HepG2 (cell line): ENCODE data around the gene LSM12. TPM values are rescaled to one million over a fixed set of nuclear protein-coding genes. Genes with fewer than 3 reads are reported as not detected.

Experiments
- ATAC-seq: fragments of 200-7000 bp; cut with Tn5 transposase; 3 replicates; pipeline ENCODE4 v1.9.1; 2020; ENCODE audit warnings: mild to moderate bottlenecking, moderate library complexity
- BruUV-seq: library from RNA; stranded (reverse); fragments of 400-500 nt; replicated peaks from 2 replicates; lab custom pipeline; 2021; lab: Mats Ljungman, UMichigan
- CTCF ChIA-PET: fragments of 300-600 bp; formaldehyde crosslinking; extraction: SDS; loops from one replicate; lab custom pipeline; 2021; ENCODE audit warnings: low total read pairs, inconsistent platforms, low intra/inter-chr PET ratio; lab: Yijun Ruan, JAX
- POLR2A ChIA-PET: fragments of 350-600 bp; sonication (Branson Sonifier 250); formaldehyde crosslinking; loops from one replicate; lab custom pipeline; 2020; ENCODE audit warnings: antibody characterized with exemption, inconsistent platforms; lab: Yijun Ruan, JAX
- DNase-seq: peaks from one replicate; pipeline ENCODE4 v3.0.0-alpha.2; 2015; ENCODE audit warnings: low spot score
- FAIRE-seq: peaks from 3 replicates; lab custom pipeline; 2011; peaks lifted over from hg19 to GRCh38; lab: Jason Lieb, UNC
- H2AFZ ChIP-seq: one replicate; pipeline ENCODE4 v1.6.1; 2011; ENCODE audit warnings: low read length, inconsistent platforms
- H3K27ac ChIP-seq: fragments of 300-600 bp; 3 replicates; pipeline ENCODE4 v1.8.0; 2011; ENCODE audit warnings: mixed run types, mild to moderate bottlenecking, mixed read lengths, low read length, inconsistent platforms; ENCODE audit not compliant: insufficient read depth; ENCODE audit errors: extremely low read length
- H3K27me3 ChIP-seq, 2 experiments: fragments of 200-600 bp in 1 of 2; 2 replicates in 1 of 2; 3 replicates in 1 of 2; pipeline versions ENCODE4 v1.6.0 to v1.8.0; 2011; ENCODE audit warnings: low read length in 2 of 2, mild to moderate bottlenecking in 2 of 2, moderate library complexity in 2 of 2, inconsistent platforms in 1 of 2; ENCODE audit not compliant: insufficient read depth in 2 of 2, control insufficient read depth in 1 of 2
- H3K36me3 ChIP-seq, 2 experiments: fragments of 200-600 bp in 1 of 2; replicated peaks in 1 of 2; 2 replicates in 1 of 2; 3 replicates in 1 of 2; pipeline versions ENCODE4 v1.5.1 to v1.8.0; 2011; ENCODE audit warnings: low read length in 2 of 2, inconsistent platforms in 1 of 2; ENCODE audit not compliant: insufficient read depth in 2 of 2, control insufficient read depth in 1 of 2
- H3K4me1 ChIP-seq: 2 replicates; pipeline ENCODE4 v1.5.1; 2012; ENCODE audit warnings: low read length, inconsistent platforms; ENCODE audit not compliant: insufficient read depth
- H3K4me2 ChIP-seq: 2 replicates; pipeline ENCODE4 v1.6.0; 2011; ENCODE audit warnings: low read depth, low read length, inconsistent platforms
- H3K4me3 ChIP-seq, 3 experiments: fragments of 200-600 bp in 1 of 3; sonication (generic), shearing (Covaris generic) in 1 of 3; replicated peaks in 1 of 3; 2 replicates each; pipeline ENCODE4 v1.5.1; 2011 to 2016; ENCODE audit warnings: low read length in 3 of 3, inconsistent platforms in 2 of 3, low read depth in 2 of 3, mild to moderate bottlenecking in 2 of 3, control low read depth in 1 of 3, mixed read lengths in 1 of 3; ENCODE audit not compliant: insufficient read depth in 1 of 3
- H3K79me2 ChIP-seq: one replicate; pipeline ENCODE4 v1.6.1; 2011; ENCODE audit warnings: low read length, inconsistent platforms; ENCODE audit not compliant: insufficient read depth
- H3K9ac ChIP-seq: 2 replicates; pipeline ENCODE4 v1.6.0; 2011; ENCODE audit warnings: mild to moderate bottlenecking, low read depth, low read length, inconsistent platforms; ENCODE audit not compliant: insufficient read depth
- H3K9me3 ChIP-seq: 2 replicates; pipeline ENCODE4 v1.5.1; 2012; ENCODE audit warnings: mild to moderate bottlenecking, low read length
- H4K20me1 ChIP-seq: 2 replicates; pipeline ENCODE4 v1.6.0; 2011; ENCODE audit warnings: inconsistent platforms, mild to moderate bottlenecking, low read length, moderate library complexity; ENCODE audit not compliant: insufficient read depth
- ATAD3A ChIP-seq: sonication (generic); formaldehyde crosslinking; IDR thresholded peaks from 2 replicates; pipeline ENCODE4 v1.4.0; 2020; ENCODE audit warnings: missing genetic modification reagents
- BORCS8-MEF2B ChIP-seq: sonication (generic); formaldehyde crosslinking; IDR thresholded peaks from 2 replicates; pipeline ENCODE4 v1.8.0; 2022; ENCODE audit warnings: mild to moderate bottlenecking, missing genetic modification reagents
- EEA1 ChIP-seq: sonication (generic); formaldehyde crosslinking; IDR thresholded peaks from 2 replicates; pipeline ENCODE4 v1.5.1; 2020; ENCODE audit warnings: mild to moderate bottlenecking, missing genetic modification reagents, borderline replicate concordance
- HNF4G ChIP-seq, 2 experiments: sonication (generic) in 1 of 2; formaldehyde crosslinking in 1 of 2; IDR thresholded peaks; 2 replicates each; pipeline versions ENCODE4 v1.4.0 to v1.6.1; 2011 to 2020; ENCODE audit warnings: borderline replicate concordance in 2 of 2, low read depth in 2 of 2, mild to moderate bottlenecking in 2 of 2, low read length in 1 of 2, missing genetic modification reagents in 1 of 2, moderate library complexity in 1 of 2
- MYC ChIP-seq: sonication (generic); formaldehyde crosslinking; IDR thresholded peaks from 2 replicates; pipeline ENCODE4 v1.9.0; 2021; ENCODE audit warnings: missing genetic modification reagents, borderline replicate concordance
- SAP130 ChIP-seq: IDR thresholded peaks from 2 replicates; pipeline ENCODE4 v1.6.1; 2016; ENCODE audit warnings: low read depth
- SMAD1 ChIP-seq: sonication (generic); formaldehyde crosslinking; IDR thresholded peaks from 2 replicates; pipeline ENCODE4 v1.4.0; 2020; ENCODE audit warnings: missing genetic modification reagents, low read depth, mild to moderate bottlenecking, borderline replicate concordance
- SPEN ChIP-seq: sonication (generic); formaldehyde crosslinking; IDR thresholded peaks from 2 replicates; pipeline ENCODE4 v1.5.1; 2020; ENCODE audit warnings: low read depth, mild to moderate bottlenecking, missing genetic modification reagents
- TARDBP ChIP-seq: sonication (generic); formaldehyde crosslinking; IDR thresholded peaks from 2 replicates; pipeline ENCODE4 v1.8.0; 2022; ENCODE audit warnings: mild to moderate bottlenecking, missing genetic modification reagents
- ZNF547 ChIP-seq: sonication (generic); formaldehyde crosslinking; IDR thresholded peaks from 2 replicates; pipeline ENCODE4 v1.5.1; 2020; ENCODE audit warnings: mild to moderate bottlenecking, missing genetic modification reagents
- WGBS: methylation state at CpG from one replicate; pipeline ENCODE4 v1.1.6; 2017; ENCODE audit warnings: low lambda C conversion rate; 5-methylcytosine and 5-hydroxymethylcytosine counted together
- in situ Hi-C: cut with HindIII; loops from 2 replicates; pipeline ENCODE4 v1.10.0; 2017; ENCODE audit warnings: low pct_unique_long_range_greater_than_20kb; ENCODE audit not compliant: extremely low pct_ligation_motif_present
- intact Hi-C: fragments of 100-400 bp; cut with micrococcal nuclease; formaldehyde crosslinking; loops from one replicate; pipeline ENCODE4 v1.10.0; 2022; ENCODE audit not compliant: unreplicated experiment
- polyA plus RNA-seq, 8 experiments: library from polyadenylated mRNA; depleted of rRNA in 3 of 8; stranded (reverse) in 7 of 8; unstranded in 1 of 8; fragments of >200 nt; fragmentation: Illumina TruSeq in 4 of 8; extraction: Trizol in 4 of 8; gene quantifications; 2 replicates each; pipeline versions ENCODE4 v1.2.1 to v1.2.3, GENCODE V29; 2011 to 2016; ENCODE audit warnings: low read depth in 4 of 8, missing spikeins in 1 of 8, mixed read lengths in 1 of 8; ENCODE audit not compliant: insufficient read depth in 1 of 8
- total RNA-seq, 5 experiments: library from RNA; depleted of rRNA; stranded (reverse); fragments of >200 nt; fragmentation: Illumina TruSeq; extraction: Trizol; gene quantifications; 2 replicates each; pipeline ENCODE4 v1.2.3, GENCODE V29; 2016; ENCODE audit warnings: low read depth in 1 of 5
- TF ChIP-seq, protein P1 (sequence below): sonication (generic); formaldehyde crosslinking; IDR thresholded peaks from 2 replicates; pipeline ENCODE4 v1.5.1; 2020; ENCODE audit warnings: missing genetic modification reagents, mild to moderate bottlenecking, borderline replicate concordance
- TF ChIP-seq, protein P2 (sequence below): sonication (generic); formaldehyde crosslinking; IDR thresholded peaks from 2 replicates; pipeline ENCODE4 v1.4.0; 2020; ENCODE audit warnings: missing genetic modification reagents, borderline replicate concordance
- TF ChIP-seq, protein P3 (sequence below): sonication (generic); formaldehyde crosslinking; IDR thresholded peaks from 2 replicates; pipeline ENCODE4 v1.4.0; 2020; ENCODE audit warnings: low read depth, missing genetic modification reagents

Gene LSM12
- total and polyA plus RNA-seq, 2 of the 13 experiments (the other 11 are each of a cell fraction or from before 2014, with no cell fraction given) = 52.8 to 55.7 TPM

DNA sequence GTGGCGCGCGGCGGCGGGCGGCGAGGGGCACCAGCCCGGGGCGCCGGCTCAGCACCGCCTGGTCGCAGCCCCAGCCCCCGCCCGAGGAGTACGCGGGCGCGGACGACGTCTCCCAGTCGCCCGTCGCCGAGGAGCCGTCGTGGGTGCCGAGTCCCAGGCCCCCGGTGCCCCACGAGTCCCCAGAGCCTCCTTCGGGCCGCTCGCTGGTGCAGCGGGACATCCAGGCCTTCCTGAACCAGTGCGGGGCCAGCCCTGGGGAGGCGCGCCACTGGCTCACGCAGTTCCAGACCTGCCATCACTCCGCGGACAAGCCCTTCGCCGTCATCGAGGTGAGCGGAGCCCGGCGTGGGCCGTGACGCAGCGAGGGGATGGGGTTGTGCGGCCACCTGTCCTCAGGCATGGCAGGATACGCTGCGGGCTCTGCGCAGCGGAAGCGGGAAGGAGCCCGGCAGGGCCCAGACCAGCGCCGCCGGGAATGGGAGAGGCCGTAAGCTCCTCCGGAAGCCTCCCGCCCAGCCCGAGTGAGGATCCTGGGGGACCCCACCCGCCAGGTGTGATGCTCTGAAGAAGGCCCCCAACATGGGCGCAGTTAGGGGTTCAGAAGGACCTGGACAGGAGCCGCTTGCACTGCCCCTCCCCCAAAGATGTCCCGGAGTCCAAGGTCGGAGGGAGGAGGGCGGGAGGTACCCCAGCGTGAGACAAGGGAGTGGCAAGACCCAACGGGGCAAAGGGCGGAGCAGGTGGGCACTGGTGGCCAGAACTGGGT is 61.5 kb downstream of the LSM12 start:
- WGBS = 23% methylated on average over 23 of the region's 71 CpGs
- ChIA-PET CTCF (no interaction called here), POLR2A (interaction anchor here (0.5 to 4.5 kb wide), 4 partner anchors 10 to 104 kb away, joined by 4 to 39 read pairs (median 6); partner anchors contain the start of genes LSM12 and TMEM101)
- in situ Hi-C loops (no loop called here), intact Hi-C loops (no loop called here)
- Histone ChIP-seq H4K20me1 (no peaks in the 10 kb centered on the region), H3K79me2 (no peaks in the 10 kb centered on the region), H3K9me3 (no peaks in the 10 kb centered on the region), H3K36me3 (peaks cover 0 to 12% of the 10 kb centered on the region in 2 experiments; a peak in 2 of 5 replicates), H3K27ac (peak overlapping the region; percentile 26), H3K4me3 (peak overlapping the region; percentile 52 to 80 (median 56)), H2AFZ (no peak overlapping the region), H3K4me2 (peak overlapping the region; percentile 88), H3K9ac (peak overlapping the region; percentile 71), H3K4me1 (peaks cover 54% of the 10 kb centered on the region), H3K27me3 (no peaks in the 10 kb centered on the region)
- ATAC-seq (peak; percentile 32), DNase-seq (no peak), FAIRE-seq (no peak)
- BruUV-seq = no TSS peak
- TF ChIP-seq ATAD3A (CRISPR knock-in tag) (0 out of 2 replicates have a peak, but pooled peaks have one; percentile 18), SMAD1 (CRISPR knock-in tag) (peak; percentile 32; the same call in 1 of the 2 replicates), EEA1 (CRISPR knock-in tag) (no peak), ZNF547 (CRISPR knock-in tag) (peak; percentile 87), HNF4G (IDR thresholded peaks at IDR 0.05; ENCODE audit: borderline replicate concordance, low read depth, low read length) (0 out of 2 replicates have a peak, but pooled peaks have one; percentile 27), HNF4G (CRISPR knock-in tag; IDR thresholded peaks at IDR 0.05; ENCODE audit: borderline replicate concordance, low read depth) (peak; percentile 35; the same call in 1 of the 2 replicates), SPEN (CRISPR knock-in tag) (peak; percentile 25), MYC (peak; percentile 64; the same call in 1 of the 2 replicates), SAP130 (CRISPR knock-in tag) (peak; percentile 33; the same call in 1 of the 2 replicates), BORCS8-MEF2B (CRISPR knock-in tag) (peak; percentile 53), TARDBP (CRISPR knock-in tag) (peak; percentile 38; the same call in 1 of the 2 replicates)
- TF ChIP-seq, protein P1, sequence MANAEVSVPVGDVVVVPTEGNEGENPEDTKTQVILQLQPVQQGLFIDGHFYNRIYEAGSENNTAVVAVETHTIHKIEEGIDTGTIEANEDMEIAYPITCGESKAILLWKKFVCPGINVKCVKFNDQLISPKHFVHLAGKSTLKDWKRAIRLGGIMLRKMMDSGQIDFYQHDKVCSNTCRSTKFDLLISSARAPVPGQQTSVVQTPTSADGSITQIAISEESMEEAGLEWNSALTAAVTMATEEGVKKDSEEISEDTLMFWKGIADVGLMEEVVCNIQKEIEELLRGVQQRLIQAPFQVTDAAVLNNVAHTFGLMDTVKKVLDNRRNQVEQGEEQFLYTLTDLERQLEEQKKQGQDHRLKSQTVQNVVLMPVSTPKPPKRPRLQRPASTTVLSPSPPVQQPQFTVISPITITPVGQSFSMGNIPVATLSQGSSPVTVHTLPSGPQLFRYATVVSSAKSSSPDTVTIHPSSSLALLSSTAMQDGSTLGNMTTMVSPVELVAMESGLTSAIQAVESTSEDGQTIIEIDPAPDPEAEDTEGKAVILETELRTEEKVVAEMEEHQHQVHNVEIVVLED = 0 out of 2 replicates have a peak, but pooled peaks have one; percentile 16
- TF ChIP-seq, protein P2, sequence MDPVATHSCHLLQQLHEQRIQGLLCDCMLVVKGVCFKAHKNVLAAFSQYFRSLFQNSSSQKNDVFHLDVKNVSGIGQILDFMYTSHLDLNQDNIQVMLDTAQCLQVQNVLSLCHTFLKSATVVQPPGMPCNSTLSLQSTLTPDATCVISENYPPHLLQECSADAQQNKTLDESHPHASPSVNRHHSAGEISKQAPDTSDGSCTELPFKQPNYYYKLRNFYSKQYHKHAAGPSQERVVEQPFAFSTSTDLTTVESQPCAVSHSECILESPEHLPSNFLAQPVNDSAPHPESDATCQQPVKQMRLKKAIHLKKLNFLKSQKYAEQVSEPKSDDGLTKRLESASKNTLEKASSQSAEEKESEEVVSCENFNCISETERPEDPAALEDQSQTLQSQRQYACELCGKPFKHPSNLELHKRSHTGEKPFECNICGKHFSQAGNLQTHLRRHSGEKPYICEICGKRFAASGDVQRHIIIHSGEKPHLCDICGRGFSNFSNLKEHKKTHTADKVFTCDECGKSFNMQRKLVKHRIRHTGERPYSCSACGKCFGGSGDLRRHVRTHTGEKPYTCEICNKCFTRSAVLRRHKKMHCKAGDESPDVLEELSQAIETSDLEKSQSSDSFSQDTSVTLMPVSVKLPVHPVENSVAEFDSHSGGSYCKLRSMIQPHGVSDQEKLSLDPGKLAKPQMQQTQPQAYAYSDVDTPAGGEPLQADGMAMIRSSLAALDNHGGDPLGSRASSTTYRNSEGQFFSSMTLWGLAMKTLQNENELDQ = no peak
- TF ChIP-seq, protein P3, sequence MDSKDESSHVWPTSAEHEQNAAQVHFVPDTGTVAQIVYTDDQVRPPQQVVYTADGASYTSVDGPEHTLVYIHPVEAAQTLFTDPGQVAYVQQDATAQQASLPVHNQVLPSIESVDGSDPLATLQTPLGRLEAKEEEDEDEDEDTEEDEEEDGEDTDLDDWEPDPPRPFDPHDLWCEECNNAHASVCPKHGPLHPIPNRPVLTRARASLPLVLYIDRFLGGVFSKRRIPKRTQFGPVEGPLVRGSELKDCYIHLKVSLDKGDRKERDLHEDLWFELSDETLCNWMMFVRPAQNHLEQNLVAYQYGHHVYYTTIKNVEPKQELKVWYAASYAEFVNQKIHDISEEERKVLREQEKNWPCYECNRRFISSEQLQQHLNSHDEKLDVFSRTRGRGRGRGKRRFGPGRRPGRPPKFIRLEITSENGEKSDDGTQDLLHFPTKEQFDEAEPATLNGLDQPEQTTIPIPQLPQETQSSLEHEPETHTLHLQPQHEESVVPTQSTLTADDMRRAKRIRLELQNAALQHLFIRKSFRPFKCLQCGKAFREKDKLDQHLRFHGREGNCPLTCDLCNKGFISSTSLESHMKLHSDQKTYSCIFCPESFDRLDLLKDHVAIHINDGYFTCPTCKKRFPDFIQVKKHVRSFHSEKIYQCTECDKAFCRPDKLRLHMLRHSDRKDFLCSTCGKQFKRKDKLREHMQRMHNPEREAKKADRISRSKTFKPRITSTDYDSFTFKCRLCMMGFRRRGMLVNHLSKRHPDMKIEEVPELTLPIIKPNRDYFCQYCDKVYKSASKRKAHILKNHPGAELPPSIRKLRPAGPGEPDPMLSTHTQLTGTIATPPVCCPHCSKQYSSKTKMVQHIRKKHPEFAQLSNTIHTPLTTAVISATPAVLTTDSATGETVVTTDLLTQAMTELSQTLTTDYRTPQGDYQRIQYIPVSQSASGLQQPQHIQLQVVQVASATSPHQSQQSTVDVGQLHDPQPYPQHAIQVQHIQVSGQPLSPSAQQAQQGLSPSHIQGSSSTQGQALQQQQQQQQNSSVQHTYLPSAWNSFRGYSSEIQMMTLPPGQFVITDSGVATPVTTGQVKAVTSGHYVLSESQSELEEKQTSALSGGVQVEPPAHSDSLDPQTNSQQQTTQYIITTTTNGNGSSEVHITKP (CRISPR knock-in tag) = no peak
